Body of pancreas (tissue), 4 donors: Measurements from ENCODE around the gene U2AF2. TPM values are rescaled to one million over a fixed set of nuclear protein-coding genes. Genes with fewer than 3 reads are reported as not detected.
A peak's percentile ranks its signal among the peaks of the same experiment; 100 is the strongest.

Experiments
- ATAC-seq: fragments of 150-250 bp; one replicate; pipeline ENCODE4 v1.9.1; 2016
- DNase-seq, 4 donors: peaks; one replicate each; pipeline ENCODE4 v3.0.0-alpha.2; 2019
- H3K27ac ChIP-seq, 4 donors: fragments of 200-600 bp; sonication (generic); 1 replicate in 3 of 4; 2 replicates in 1 of 4; pipeline versions ENCODE4 v1.5.1 to v1.6.1; 2016 to 2019; ENCODE audit warnings: mild to moderate bottlenecking in 1 of 4, mixed read lengths in 1 of 4, moderate library complexity in 1 of 4
- H3K27me3 ChIP-seq, 2 donors: fragments of 200-600 bp; sonication (generic); one replicate each; pipeline ENCODE4 v1.6.0; 2016; ENCODE audit warnings: mild to moderate bottlenecking in 1 of 2
- H3K36me3 ChIP-seq, 2 donors: fragments of 200-600 bp; sonication (generic); replicated peaks in 1 of 2; 2 replicates each; pipeline ENCODE4 v1.5.1; 2016; ENCODE audit warnings: low read depth in 2 of 2; ENCODE audit not compliant: insufficient read depth in 1 of 2
- H3K4me1 ChIP-seq: fragments of 200-600 bp; sonication (generic); one replicate; pipeline ENCODE4 v1.6.0; 2016
- H3K4me3 ChIP-seq, 2 donors: fragments of 200-600 bp; sonication (generic); 1 replicate in 1 of 2; 2 replicates in 1 of 2; pipeline ENCODE4 v1.5.1; 2016 to 2019
- H3K9me3 ChIP-seq, 3 donors: fragments of 200-600 bp; sonication (generic); 1 replicate in 2 of 3; 2 replicates in 1 of 3; pipeline ENCODE4 v1.5.1; 2016
- CTCF ChIP-seq, 7 experiments: fragments of 450-650 bp in 4 of 7; fragments of 200-600 bp in 3 of 7; sonication (generic) in 3 of 7; IDR thresholded peaks; one replicate each; pipeline ENCODE4 v1.5.1; 2016 to 2019; ENCODE audit warnings: antibody characterized with exemption in 7 of 7
- POLR2A ChIP-seq, 3 donors: fragments of 450-650 bp; IDR thresholded peaks; one replicate each; pipeline ENCODE4 v1.6.1; 2016; ENCODE audit warnings: antibody characterized with exemption in 3 of 3, mild to moderate bottlenecking in 2 of 3
- WGBS, 2 donors: methylation state at CpG; one replicate each; pipeline ENCODE4 v1.1.5; 2017; 5-methylcytosine and 5-hydroxymethylcytosine counted together
- intact Hi-C: fragments of 100-400 bp; cut with DNase I; formaldehyde crosslinking; loops from one replicate; pipeline ENCODE4 v1.15.1; 2023
- total RNA-seq, 2 donors: library from RNA; depleted of rRNA; stranded (reverse); fragments of >200 nt; gene quantifications; one replicate each; pipeline ENCODE4 v1.1.0, GENCODE V29; 2016

U2AF2 gene
- total RNA-seq, 2 donors from 2014 or later: 53.4 to 106 TPM

- Histone ChIP-seq H3K27me3 (no peaks in the 10 kb centered on the region), H3K36me3 (peaks cover 0 to 1% of the 10 kb centered on the region in 2 donors), H3K27ac (peak overlapping the region; percentile 94 to 98 (median 96)), H3K9me3 (no peaks in the 10 kb centered on the region), H3K4me1 (peaks cover 13% of the 10 kb centered on the region), H3K4me3 (no peak overlapping the region)
- intact Hi-C loops: no loop called here
- WGBS, 2 donors: 43 to 47% methylated on average over 7 of the region's 7 CpGs
- DNase-seq: no peak
- TF ChIP-seq POLR2A (IDR thresholded peaks at IDR 0.05): no peak
- no peak for TF ChIP-seq CTCF (IDR thresholded peaks at IDR 0.05)
- ATAC-seq: no peak
Observed at GRCh38 chr19:55623561-55623960, 31.3 kb upstream of the U2AF2 start.

- H3K4me3 ChIP-seq: peak within 1 kb of the TSS in 1 of 2 donors; percentile 19
- WGBS, 2 donors: 0 to 1% methylated on average over 30 to 48 of the region's 56 CpGs
- no peaks in the 10 kb centered on the region for H3K27me3 ChIP-seq
- DNase-seq (peak; percentile 93 to 96 (median 94)), ATAC-seq (peak; percentile 93)
- peaks cover 0 to 1% of the 10 kb centered on the region in 2 donors for H3K36me3 ChIP-seq
- TF ChIP-seq POLR2A (IDR thresholded peaks at IDR 0.05): peak in 2 of 3 donors; percentile 62 to 68
- no peak for TF ChIP-seq CTCF (IDR thresholded peaks at IDR 0.05)
- intact Hi-C loops: no loop called here
- no peaks in the 10 kb centered on the region for H3K9me3 ChIP-seq
- H3K4me1 ChIP-seq: peaks cover 13% of the 10 kb centered on the region
- H3K27ac ChIP-seq: peak within 1 kb of the TSS; percentile 94 to 98 (median 96)
Observed at GRCh38 chr19:55624109-55625003, 30.5 kb upstream of the U2AF2 start, which contains the start of gene ZNF784. ZNF784 (minus strand) TSS chr19:55624566; CDS start chr19:55624561, 5 bp downstream.

GRCh38 chr19:55625004-55625326 is 29.9 kb upstream of the U2AF2 start:
- intact Hi-C loops: no loop called here
- peak overlapping the region in 3 of 4 donors; percentile 94 to 98 (median 95) for H3K27ac ChIP-seq
- no peaks in the 10 kb centered on the region for H3K9me3 ChIP-seq
- H3K4me1 ChIP-seq: peaks cover 13% of the 10 kb centered on the region
- peaks cover 0 to 1% of the 10 kb centered on the region in 2 donors for H3K36me3 ChIP-seq
- ATAC-seq: no peak
- H3K4me3 ChIP-seq: no peak overlapping the region
- WGBS, 2 donors: 32 to 34% methylated on average over 11 of the region's 11 CpGs
- no peak for DNase-seq
- H3K27me3 ChIP-seq: no peaks in the 10 kb centered on the region
- TF ChIP-seq POLR2A (IDR thresholded peaks at IDR 0.05): no peak
- no peak for TF ChIP-seq CTCF (IDR thresholded peaks at IDR 0.05)

- intact Hi-C loops: no loop called here
Observed at GRCh38 chr19:55626350-55626749, 28.5 kb upstream of the U2AF2 start.

More at GRCh38 chr19:55626350-55626749, 28.5 kb upstream of the U2AF2 start:
- DNase-seq (no peak), ATAC-seq (no peak)
- H3K9me3 ChIP-seq: no peaks in the 10 kb centered on the region
- TF ChIP-seq CTCF (IDR thresholded peaks at IDR 0.05) (no peak), POLR2A (IDR thresholded peaks at IDR 0.05) (no peak)
- no peaks in the 10 kb centered on the region for H3K27me3 ChIP-seq
- WGBS, 2 donors: 72 to 80% methylated on average over 11 of the region's 11 CpGs
- peaks cover 13% of the 10 kb centered on the region for H3K4me1 ChIP-seq
- no peak overlapping the region for H3K4me3 ChIP-seq
- no peaks in the 10 kb centered on the region for H3K36me3 ChIP-seq
- no peak overlapping the region for H3K27ac ChIP-seq
